GM18499 (cell line): ENCODE results near the gene OBP2B.

Experiments
- ATAC-seq: cut with Tn5 transposase; IDR thresholded peaks from one replicate; pipeline ENCODE4 v1.9.1; 2021; ENCODE audit warnings: moderate number of reproducible peaks; ENCODE audit not compliant: insufficient read depth, unreplicated experiment

OBP2B gene

DNA sequence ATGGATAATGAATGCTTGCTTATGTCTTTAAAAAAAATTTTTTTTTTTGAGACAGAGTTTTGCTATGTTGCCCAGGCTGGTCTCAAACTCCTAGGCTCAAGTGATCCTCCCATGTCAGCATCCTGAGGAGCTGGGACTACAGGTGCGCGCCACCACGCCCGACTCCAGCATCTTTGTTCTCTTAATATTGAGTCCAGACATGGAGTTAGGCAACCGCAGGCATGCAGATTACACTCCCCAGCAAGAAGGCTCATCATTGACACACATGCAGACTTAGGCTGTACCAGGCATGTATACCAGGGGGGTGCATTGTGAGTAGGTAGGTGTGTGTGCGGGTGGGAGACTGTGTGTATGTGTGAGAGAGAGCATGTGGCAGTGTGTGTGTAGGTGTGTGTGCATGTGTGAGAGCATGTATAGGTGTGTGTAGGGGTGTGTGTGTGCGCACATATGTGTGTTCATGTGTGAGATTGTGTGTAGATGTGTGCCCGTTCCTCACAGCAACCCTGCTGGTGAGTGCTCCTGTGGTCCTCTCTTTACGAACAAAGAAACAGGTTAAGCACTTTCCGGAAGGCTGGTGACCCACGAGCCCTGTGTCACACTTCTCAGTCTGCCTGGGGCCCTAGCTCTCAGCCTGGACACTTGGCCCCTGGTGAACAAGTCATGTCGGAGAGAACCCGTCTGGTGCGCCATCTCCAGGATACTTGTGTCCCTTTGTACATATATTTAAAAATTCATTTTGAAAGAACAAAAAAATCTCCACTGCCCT, 6.2 kb downstream of the OBP2B start:
- ATAC-seq = no peak

DNA sequence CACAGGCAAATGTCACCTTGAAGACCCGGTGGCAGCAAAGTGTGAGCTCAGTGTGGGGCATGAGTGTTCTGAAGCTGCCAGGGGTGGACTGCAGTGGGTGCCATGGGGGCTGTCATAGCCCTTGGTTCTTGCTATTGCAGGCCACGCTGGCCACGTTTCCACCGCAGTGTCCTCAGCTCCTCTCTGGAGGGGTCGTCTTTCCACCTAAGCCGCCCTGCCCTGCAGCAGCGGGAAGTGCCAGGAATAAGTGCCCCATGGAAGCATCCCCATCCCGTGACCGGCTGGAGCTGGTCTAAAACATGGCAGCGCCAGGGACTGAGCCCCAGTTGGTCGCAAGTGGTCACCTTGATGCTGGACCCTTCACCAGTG, 6.9 kb downstream of the OBP2B start:
- ATAC-seq = no peak

DNA sequence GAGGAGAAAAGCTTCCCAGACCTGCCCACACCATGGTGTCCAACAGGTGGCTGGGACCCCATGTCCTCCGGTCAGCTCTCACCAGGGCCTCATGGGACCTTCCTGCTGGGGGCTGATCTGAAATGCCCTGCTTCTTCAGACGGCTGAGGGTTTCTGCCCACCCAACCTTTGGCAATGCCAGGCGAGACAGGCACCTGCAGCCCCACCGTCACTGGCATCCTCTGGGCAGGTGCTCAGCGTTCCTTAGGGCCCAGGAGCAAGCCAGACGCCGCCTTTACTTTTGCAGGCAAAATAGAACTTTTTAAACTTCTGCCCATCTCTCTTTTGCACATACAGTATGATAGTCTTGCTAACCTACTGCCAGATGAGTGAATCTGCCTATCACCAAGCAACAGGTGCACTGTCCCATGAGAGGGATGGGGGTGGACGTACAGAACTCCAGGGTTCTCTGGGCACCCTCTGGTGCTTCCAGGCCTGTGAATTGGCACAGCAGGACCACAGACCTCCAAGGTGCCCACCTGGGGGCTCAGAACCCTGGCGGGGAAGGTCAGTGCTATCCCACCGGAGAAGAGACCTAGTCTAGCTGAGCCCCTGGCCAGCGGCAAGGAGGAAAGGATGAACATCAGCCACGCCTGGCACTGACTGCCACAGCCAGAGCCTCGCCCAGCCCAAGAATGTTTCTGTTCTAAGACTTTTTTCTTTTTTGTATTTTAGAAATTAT, 7.5 kb downstream of the OBP2B start:
- ATAC-seq = no peak

DNA sequence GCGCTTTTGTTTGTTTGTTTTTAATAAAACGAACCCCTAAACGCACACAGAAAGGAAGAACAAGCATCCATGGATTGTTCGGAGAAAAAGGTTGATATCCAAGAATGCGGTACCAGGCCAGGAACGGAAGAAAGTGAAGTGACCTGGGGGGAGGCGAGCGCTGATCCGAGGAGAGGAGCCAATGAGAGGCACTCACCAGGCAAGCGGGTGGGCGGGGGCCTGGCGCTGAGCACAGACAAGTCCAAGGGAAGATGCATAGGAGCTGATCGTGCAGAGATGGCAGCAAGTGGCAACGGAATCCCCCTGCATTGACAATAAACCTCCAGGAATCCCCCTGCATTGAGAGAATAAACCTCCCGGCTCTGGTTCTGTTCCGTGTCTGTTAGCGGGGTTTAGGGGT, 8.4 kb downstream of the OBP2B start:
- ATAC-seq = no peak

DNA sequence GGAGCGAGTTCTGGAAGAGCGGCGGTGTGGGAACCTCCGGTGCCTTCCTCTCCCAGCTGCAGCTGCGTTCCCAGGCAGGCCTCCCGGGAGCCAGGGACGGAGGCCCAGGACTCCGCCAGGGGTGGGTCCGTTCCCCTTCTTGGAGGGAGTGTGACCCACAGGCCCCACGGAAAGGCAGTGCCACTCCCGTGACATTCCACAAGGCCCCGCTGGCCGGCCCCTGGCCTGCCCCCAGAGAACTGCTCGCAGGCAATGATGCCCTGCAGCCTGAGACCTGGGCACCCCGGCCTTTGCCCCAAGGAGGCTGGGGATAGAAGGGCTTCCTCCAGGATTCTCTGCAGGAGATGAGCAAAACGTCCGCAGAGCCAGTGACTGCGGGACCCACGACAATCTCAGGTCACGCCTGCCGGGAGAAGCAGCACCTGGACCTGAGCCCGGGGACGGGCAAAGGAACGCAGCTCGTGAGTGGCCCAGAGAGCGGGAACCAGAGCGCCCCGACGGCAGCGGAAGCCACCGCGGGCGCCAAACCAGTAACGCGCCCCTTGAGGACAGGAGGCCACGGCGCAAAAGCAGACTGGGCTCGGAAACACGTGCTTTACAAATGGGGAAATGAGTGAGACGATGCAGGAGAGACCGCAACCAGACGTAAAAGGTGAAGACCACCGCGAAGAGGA, 9.3 kb downstream of the OBP2B start:
- ATAC-seq = no peak

DNA sequence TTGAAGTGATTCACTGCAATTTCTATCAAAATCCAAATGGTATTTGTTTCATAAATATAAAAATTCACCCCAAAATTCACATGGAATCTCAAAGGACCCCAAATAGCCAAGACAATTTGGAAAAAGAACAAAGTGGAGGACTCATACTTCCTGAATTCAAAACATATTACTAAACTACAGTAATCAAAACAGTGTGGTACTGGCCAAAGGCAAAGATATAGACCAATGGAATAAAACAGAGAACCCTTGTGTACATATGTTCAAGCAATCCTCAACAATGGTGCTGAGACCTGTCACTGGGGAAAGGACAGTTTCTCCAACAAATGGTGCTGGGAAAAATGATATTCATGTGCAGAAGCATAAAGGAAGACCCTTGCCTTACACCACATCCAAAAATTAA, 14.0 kb downstream of the OBP2B start:
- no peak for ATAC-seq

DNA sequence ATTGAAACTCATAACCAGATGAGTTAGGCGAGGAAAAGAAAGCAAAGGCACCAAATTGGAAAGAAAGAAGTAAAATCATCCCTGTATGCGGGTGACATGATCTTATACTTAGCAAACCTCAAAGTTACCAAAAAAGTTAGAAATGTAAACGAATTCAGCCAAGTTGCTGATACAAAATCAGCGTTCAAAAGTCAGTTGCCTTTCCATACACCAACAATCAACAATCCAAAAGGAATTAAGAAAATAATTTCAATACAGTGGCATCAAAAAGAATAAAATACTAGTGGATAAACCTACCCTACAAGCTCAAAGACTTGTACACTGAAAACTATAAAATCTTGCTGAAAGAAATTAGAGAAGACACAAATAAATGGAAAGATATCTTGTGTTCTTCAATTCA, 14.5 kb downstream of the OBP2B start:
- ATAC-seq = no peak

DNA sequence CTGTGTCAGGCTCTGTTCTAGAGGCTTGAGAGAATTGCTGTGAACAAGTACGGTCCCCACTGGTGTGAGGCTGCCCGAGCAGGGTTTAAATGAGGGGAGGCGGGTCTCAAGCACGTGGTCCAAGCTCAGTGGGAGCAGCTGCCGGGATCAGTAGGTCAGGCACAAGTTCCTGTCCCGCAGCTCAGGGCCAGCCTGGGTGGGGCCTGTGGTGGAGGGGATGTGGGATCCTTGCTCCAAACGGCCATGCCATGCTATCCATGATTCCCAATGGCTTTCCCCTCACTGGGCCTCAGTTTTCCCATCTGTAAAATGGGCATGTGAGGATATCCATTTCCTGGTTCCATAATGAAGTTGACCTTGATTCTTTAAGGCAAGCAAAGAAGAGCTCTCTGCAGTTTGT, 17.1 kb downstream of the OBP2B start:
- ATAC-seq = no peak

DNA sequence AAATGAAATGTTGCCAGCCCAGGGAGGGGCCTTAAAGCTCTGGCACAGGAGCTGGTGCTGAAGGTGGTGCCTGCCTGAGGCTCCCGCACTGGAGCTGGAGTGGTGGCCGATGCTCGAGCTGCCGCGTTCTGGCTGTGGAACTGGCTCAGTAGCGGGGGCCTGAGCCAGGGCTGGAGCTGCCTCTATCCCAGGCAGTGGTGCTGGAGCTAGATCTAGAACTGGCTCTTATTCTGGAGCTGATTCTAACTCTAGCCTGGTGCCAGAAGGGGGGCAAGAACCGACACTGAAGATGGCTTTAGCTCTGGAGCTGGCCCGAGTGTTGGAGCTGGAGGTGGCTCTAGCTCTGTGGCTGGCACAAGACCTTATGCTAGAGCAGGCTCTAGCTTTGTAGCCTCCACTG, 19.2 kb downstream of the OBP2B start:
- ATAC-seq = no peak

DNA sequence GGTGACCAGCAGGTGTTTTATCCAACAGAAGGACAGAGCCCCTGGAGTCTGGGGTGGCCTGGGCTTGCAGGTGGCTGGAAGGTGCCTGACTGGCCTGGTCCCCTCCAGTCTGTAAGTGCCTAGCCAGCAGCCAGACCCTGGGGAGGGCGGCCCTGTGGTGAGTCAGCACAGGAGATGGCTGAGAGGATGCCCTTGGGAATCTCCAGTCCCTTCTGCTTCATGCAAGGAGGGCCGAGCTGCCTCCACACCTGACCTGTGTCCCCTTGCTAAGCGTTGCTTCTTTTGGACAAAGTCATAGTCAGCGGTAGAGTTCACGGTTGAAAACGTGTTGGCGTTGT, 20.2 kb downstream of the OBP2B start:
- no peak for ATAC-seq

DNA sequence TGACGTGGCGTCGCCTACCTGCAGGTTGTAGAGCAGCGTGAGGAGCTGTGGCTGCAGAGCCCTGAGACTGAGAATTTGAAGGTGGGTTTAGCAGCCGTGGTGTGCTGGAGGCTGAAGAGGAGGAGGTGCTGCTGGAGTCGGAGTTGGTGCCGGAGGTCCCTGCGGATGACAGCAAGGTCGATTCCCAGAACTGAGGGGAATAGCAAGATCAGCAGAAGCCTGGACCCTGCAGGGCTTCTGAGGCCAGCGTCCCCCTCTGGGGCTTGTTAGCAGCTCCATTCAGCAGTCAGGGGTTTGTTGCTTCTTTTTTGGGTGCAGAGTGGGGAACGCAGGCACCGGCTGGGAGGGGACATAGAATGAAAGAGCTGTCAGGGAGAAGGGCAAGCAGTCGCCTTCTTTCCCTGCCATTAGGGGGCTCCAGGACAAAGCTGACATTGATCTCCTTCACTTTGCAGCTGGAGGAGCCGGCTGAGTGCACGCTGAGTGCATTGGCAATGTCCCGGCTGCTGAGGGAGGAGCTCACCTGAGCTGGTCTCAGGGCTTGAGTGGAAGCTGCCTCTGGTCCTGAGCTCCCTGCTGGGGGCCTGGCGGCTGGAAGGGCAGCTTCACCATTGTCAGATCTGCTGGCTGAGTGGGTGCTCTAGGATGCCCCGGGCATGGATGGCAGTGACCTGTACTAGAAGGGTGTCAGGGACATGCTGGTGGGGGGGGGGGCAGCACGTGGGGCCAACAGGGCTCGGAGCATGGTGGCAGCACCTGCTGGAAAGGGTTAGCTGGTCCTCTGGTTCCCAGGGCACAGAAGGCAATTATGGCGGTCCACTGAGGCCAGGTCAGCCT, 20.8 kb downstream of the OBP2B start:
- ATAC-seq = no peak

DNA sequence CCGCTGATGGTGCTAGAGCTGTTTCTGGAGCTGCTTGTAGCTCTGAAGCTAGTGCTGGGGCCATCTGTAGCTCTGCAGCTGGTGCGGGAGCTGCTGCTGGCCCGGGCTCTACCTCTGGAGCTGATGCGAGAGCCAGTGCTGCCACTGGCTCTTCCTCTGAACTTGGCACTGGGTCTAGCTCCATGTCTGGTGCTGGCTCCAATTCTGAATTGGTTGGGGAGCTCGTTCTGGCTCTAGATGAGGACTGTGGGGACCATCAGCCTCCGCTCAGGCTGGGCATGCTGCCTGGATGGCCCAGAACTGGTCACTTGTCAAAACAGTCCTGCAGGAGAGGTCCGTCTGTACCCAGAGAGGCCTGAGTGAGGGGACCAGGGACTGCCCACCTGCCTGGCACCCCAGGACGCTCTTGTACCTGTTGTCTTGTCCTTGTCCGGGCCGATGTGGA, 21.5 kb downstream of the OBP2B start:
- ATAC-seq = no peak

DNA sequence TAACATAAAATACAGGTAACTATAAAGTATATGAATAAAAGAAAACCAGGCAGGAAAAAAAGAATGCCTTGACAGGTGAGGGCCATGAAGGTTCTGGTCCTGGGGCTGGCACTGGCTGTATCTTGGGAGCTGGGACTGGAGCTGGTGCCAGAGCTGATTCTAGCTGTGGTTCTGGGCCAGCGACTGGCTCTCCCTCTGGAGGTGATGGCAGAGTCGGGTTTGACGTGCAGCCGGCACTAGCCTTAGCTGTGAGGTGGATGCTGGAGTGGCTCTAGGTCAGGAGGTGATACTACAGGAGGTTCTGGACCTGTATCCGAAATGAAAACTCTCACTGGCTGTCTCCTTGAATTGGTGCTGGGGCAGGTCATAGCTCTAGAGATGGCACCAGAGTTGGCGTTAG, 22.3 kb downstream of the OBP2B start:
- ATAC-seq = no peak

DNA sequence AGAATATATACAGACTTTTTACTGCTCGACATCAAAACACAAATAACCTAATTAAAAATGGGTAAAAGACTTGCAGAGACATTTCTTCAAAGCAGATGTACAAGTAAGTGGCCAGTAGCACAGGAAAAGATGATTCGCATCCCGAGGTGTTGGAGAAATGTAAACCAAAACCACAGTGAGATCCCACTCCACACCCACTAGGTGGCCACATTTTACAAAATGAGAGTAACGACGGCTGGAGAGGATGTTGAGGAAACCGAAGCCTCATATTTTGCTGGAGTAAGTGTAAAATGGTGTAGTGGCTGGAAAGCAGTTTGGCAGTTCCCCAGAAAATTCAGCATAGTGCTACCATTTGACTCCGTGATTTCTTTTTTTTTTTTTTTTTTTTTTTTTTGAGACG, 24.1 kb downstream of the OBP2B start:
- ATAC-seq = no peak

DNA sequence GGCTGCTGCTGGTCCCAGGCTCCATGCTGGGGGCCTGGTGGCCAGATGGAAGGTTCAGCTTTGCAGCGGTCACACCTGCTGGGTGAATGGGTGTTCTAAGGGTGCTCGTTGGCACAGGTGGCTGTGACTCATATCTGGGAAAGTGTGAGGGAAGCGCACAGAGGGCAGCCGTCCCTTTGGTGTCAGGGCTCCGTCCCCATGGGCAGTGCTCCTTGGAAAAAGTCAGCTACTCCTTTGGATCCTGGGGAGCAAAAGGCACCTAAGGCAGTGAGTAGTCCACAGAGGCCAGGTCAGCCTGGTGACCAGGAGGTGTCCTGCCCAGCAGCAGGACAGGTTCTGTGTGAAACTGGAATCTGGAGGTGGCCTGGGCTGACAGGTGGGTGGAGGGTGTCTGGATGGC, 26.9 kb downstream of the OBP2B start:
- no peak for ATAC-seq

DNA sequence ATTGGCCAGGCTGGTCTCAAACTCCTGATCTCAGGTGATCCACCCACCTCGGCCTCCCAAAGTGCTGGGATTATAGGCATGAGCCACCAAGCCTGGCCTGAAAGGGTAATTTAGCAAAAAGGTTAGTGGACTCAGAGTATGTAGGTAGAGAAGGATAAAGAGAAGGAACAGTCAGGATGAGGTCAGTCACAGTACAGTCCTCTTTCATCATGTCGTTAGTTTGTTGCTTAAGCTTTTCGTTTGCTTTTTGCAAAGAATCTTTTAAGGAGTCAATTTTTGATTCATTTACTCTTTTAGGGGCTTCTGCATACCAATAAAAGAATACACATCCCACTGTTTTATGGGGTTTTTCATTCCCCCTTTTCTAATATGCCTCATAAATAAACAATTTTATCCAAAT, 27.5 kb downstream of the OBP2B start:
- ATAC-seq = no peak

DNA sequence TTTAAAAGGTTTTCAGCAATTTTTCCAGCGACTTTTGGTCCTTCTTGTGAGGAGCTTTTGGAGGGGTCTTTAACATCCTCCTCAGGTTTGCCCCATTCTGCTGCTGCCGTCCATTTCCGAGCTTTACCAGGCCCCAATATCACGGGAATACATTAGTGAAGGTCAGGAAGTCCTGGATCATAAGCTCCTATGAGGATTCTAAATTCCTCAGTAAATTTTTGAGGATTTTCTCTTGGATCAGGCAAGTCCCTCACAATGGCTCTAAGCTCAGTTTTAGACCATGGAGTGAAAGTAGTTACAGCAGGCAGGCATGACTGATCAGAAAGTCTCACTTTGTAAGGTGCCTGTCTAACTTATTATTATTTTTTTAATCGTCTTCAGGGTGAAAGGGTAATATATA, 28.1 kb downstream of the OBP2B start:
- no peak for ATAC-seq

DNA sequence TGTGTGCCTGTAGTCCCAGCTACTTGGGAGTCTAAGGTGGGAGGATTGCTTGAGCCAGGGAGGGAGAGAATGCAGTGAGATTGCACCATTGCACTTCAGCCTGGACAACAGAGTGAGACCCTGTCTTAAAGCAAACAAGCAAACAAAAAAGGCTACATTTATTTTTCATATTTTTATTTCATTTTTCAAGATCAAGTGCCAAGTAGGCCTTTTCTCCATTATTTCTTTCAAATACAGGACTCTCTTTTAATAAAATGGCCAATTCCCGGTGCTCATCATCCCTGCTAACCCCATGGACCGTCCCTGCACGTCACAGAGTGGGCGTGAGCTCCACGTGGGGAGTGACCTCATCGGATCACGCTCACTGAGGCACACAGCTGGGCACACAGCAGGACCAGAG, 36.0 kb downstream of the OBP2B start:
- ATAC-seq = no peak

DNA sequence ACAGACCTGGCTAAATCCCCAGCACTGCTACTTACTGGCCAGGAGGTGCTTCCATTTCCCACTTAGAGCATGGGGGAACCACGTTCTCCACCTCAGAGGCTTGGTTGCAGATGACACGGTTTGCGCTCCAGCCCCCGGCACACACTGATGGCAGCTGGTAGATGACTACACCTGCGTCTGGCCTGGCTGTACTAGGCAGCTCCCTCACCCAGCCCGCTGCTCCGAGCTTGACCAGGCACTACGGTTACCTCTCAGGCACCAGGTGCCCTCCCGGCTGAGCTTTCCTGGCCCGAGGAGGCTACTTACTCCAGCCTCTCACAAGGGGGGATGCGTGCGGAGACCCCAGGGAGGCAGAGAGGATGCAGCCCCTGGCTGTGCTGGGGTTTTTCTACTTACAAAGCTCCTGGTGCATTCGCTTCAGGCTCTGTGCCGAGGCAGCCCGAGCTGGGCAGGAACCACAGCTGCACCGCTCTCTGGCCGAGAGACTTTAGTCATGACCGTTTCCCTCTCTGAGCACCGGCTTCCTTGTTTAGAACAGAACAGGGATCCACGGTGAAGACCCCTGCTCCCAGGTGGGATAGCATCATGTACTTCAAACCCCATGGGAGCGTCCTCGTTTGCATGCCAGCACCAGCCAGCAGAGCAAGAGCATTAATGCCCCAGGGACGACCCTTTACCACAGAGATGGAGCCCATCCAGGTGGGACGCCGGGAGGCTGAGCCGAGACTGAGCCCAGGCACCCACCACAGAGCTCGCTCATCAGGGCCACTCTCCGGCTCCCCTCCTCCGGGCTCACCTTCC, 37.7 kb downstream of the OBP2B start:
- no peak for ATAC-seq

DNA sequence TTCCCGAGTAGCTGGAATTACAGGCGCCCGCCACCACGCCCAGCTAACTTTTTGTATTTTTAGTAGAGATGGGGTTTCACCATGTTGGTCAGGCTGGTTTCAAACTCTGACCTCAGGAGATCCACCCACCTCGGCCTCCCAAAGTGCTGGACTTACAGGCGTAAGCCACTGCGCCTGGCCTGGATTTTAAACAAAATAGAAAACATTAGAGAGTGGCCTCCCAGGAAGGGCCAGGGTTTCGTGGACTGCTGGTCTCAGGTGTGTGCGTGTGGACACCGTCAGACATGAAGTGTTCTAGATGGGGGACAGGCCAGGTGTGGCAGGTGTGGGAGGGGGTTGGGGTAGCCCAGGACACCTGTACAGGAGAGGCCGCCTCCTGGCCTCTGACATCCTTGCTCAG, 38.3 kb downstream of the OBP2B start:
- no peak for ATAC-seq
